Medulla oblongata (tissue), 1 donor: ENCODE measurements around the gene RERE.
"Not testable (repeated sequence)": the region's sequence is repeated elsewhere in the genome, so short reads cannot be mapped to it uniquely, and the experiment has no call there.

Experiments used
- DNase-seq: peaks from one replicate; pipeline ENCODE4 v3.0.0-alpha.2; 2015; ENCODE audit errors: extremely low spot score

The RERE gene

DNA sequence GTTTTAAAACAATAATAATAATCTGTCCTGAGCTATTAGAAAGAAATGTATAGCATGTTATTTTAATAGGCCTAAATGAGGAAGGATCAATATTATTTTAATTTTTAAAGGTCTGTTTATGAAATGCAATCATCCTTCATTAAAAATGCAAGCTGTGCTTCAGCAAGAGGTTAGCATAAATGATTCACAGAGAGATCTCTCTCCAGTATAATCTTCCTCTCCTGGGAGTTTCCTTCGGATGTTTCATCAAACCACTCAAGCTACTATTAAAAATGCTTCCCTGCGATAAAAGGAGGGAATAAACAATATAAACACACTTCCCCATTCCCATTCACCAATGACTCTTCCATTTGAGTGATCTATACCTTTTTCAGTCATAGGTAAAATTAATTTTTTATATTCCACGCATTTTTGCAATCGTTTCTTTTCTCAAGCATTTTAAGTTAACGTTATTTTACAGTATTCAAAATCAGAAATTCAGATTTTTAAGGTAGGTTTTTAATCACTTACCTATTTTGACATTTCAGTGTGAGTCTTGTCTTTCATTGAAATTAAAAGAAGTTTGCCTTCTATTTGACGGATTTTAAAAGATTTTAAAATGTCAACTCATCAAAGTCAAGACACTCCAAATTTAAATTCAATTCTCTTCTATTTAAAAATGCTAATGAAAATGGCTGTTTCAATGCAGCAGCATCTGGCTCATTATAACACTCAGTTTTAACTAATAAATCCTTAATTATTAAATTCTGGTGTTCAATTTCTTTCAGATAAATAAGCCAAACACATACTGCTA is 64.3 kb downstream of the RERE start:
- no peak for DNase-seq

GRCh38 chr1:8752411-8752810 is 65.0 kb downstream of the RERE start:
- no peak for DNase-seq

DNA sequence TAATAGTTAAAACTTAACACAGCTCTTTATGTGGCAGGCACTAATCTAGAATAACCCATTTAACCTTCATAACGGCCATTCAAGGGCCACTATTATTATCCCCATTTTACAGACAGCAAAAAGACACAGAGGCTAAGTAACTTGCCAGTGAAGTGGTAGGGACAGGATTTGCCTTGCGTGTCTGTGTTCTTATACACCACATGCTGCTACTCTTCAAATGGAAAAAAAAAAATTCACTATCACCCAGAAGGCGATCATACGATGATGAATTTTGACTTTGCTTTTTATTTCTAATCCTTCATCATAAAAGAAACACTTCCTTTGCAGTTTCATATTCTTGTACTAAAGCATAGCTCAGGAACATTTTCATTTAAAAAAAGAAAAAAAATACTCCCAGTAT is 65.5 kb downstream of the RERE start:
- DNase-seq: no peak

DNA sequence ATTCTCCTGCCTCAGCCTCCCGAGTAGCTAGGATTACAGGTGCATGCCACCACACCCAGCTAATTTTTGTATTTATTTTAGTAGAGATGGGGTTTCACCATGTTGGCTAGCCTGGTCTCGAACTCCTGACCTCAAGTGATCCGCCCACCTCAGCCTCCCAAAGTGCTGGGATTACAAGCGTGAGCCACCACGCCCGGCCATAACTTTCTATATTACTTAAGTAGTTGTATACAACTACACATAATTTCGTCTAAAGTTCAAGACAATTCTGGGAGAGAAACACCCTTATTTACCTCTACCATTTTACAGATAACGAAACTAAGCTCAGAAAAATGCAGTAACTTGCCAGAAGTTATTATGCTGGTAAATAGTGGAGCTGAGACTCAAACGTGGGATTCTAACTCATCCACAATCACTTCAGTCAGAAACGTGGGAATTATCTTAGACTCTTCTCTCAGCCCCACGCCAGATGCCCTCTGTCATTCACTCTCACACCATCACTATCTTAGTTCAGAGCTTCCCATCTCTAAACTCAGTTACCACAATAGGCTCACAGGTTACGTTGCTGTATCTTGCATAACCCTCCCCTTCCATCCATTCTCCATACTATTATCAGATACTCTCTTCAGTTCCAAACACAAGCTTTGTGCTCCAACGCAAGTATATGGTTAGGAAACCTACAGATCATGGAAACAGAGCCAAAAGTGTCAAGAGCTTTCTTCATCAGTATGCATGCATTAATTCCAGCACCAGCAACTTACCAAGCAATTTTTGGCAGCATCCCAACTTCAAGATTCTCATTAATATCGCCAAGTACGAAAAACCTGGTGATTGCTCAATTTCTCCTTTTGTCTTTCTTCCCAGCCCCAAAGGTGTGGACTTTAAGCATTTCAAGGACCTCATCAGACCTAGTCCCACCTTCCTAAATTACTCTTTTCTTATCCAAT is 69.3 kb downstream of the RERE start:
- no peak for DNase-seq

GRCh38 chr1:8746554-8746953 is 70.9 kb downstream of the RERE start:
- DNase-seq: no peak

- DNase-seq: no peak
Measured at GRCh38 chr1:8745749-8746390, 71.6 kb downstream of the RERE start.

DNA sequence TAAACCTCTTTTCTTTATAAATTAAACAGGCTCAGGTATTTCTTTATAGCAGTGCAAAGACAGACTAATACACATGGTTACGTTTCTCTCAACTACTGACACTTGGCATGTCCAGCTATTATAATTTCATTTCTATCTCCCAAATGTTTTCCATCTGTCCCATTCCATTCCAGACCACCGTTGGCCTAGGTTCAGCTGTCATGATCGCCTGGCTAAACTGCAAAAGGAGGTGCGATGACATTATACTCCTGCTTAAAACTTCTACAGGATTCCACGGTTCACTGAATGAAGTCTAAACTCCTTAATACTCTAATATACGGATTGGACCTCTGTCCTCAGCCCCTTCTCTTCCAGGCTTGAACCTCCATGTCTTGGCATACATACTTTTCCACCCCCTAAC is 72.1 kb downstream of the RERE start:
- DNase-seq: no peak

GRCh38 chr1:8742022-8742924 is 75.2 kb downstream of the RERE start:
- DNase-seq: no peak

GRCh38 chr1:8740034-8740449 is 77.4 kb downstream of the RERE start:
- DNase-seq: peak; percentile 55

DNA sequence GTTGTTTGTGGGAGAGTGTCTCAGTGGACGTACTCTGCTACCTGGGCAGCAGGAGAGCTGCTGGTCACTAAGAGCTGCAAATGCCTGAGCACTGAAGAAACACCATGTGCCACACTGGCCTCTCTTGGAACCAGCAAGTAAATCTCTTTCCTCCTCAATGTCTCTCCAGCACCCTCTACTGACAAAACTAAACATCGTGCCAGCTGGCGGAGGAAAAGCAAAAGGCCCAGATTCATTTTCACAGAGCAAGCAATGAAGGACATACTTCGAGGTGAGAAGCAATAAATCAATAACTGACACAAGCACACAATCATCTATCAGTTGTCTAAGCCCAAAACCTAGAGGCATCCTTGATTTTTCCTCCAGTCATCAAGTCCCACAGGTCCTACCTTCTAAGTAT is 78.1 kb downstream of the RERE start:
- DNase-seq: no peak

- no peak for DNase-seq
Measured at GRCh38 chr1:8736927-8737326, 80.5 kb downstream of the RERE start.

- no peak for DNase-seq
Measured at GRCh38 chr1:8733484-8733883, 84.0 kb downstream of the RERE start.

DNA sequence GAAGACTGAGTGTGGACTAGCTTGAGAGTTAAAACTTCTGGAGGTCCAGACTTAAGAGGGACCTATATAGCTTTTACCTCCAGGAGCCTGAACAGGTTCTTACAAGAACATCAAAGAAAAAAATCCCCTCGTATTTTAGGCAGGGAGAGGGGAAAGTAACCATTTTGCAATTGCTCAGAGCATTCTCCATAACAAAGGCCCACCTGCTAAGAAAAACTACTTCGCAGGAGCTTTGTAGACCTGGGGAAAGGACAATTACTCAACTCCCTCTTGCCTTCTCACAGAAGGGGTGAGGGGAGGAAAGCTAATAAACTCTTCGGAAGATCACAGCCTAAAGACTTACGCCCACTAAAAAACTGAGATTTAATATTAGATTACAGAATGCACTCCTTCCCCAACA is 86.3 kb downstream of the RERE start:
- DNase-seq: no peak

GRCh38 chr1:8728464-8728863 is 89.0 kb downstream of the RERE start:
- DNase-seq: no peak

- DNase-seq: peak; percentile 69
Measured at GRCh38 chr1:8727809-8728213, 89.6 kb downstream of the RERE start.

DNA sequence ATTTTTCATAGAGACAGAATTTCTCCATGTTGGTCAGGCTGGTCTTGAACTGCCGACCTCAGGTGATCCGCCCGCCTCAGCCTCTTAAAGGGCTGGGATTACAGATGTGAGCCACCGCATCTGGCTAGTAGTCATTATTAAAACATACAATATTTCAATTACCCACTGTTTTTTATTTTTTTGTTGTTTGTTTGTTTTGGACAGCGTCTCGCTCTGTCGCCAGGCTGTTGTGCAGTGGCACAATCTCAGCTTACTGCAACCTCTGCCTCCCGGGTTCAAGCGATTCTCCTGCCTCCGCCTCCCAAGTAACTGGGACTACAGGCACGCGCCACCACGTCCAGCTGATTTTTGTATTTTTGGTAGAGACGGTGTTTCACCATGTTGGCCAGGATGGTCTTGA is 90.1 kb downstream of the RERE start:
- DNase-seq: not testable (repeated sequence)

DNA sequence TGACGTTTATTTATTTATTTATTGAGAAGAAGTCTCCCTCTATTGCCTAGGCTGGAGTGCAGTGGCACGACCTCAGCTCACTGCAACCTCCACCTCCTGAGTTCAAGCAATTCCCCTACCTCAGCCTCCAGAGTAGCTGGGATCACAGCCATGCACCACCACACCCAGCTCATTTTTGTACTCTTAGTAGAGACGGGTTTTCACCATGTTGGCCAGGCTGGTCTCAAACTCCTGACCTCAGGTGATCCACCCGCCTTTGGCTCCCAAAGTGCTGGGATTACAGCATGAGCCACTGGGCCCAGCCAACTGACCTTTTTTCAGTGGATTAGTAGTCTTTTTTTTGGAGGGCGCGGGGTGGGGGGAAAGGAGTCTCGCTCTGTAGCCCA is 90.6 kb downstream of the RERE start:
- DNase-seq: not testable (repeated sequence)

- no peak for DNase-seq
Measured at GRCh38 chr1:8723010-8723409, 94.4 kb downstream of the RERE start.

DNA sequence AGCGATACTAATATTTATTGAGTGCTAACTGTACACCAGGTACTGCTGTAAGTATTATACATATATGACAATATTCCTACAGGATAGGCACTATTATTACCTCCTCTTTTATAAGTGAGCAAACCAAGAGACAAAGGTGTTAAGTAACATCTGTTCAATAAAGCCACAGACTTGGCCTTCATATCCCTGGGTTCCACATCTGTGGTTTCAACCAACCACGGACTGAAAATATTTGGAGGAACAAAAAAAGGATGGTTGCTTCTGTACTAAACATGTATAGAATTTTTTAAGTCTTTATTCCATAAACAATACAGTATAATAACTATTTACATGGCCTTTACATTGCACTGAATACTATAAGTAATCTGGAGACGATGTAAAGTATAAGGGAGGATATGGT is 95.1 kb downstream of the RERE start:
- no peak for DNase-seq

DNA sequence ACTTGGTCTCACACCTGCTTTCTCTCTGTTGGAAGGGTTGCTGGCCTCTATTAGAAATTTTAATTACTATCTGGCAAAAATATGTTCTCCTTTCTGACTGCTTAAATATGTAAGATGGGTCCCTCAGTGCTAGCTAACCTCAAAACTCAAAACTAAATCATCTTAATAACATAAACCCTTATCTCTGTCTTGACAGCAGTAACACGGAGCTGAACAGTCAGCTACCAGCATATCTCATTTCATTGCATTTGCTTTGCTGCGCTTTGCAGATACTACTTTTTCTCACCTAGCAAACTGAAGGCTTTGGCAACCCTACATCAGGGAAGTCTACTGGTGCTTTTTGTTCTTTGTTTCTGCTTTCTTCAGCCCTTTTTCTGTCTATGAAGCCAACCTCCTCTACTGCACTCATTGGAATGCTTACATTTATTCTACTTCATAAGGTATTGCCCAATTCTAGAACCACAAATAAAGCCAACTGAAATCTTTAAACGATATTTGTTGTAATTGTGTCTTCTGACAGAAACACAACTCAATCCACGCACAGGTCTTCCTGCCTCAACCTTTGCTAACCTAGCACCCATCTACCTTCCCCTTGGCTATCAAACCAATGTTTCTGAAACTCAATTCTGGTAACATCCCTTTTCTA is 95.6 kb downstream of the RERE start:
- no peak for DNase-seq

- DNase-seq: no peak
Measured at GRCh38 chr1:8720347-8720746, 97.1 kb downstream of the RERE start.
